ENCODE data around the gene LZTFL1. TPM values are rescaled to one million over a fixed set of nuclear protein-coding genes. Genes with fewer than 3 reads are reported as not detected.
A peak's percentile ranks its signal among the peaks of the same experiment; 100 is the strongest.

The LZTFL1 gene, protein sequence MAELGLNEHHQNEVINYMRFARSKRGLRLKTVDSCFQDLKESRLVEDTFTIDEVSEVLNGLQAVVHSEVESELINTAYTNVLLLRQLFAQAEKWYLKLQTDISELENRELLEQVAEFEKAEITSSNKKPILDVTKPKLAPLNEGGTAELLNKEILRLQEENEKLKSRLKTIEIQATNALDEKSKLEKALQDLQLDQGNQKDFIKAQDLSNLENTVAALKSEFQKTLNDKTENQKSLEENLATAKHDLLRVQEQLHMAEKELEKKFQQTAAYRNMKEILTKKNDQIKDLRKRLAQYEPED
- 26.5 and 32.3 TPM in 2 replicates for total RNA-seq (2014; rRNA removed; shearing (Covaris generic))
- polyA plus RNA-seq (2015; cell fraction: cytosol; rRNA removed): 16.4 and 19.7 TPM in 2 replicates
- 22.6 and 30.6 TPM in 2 replicates for polyA plus RNA-seq (2015; cell fraction: nucleus; rRNA removed)

DNA sequence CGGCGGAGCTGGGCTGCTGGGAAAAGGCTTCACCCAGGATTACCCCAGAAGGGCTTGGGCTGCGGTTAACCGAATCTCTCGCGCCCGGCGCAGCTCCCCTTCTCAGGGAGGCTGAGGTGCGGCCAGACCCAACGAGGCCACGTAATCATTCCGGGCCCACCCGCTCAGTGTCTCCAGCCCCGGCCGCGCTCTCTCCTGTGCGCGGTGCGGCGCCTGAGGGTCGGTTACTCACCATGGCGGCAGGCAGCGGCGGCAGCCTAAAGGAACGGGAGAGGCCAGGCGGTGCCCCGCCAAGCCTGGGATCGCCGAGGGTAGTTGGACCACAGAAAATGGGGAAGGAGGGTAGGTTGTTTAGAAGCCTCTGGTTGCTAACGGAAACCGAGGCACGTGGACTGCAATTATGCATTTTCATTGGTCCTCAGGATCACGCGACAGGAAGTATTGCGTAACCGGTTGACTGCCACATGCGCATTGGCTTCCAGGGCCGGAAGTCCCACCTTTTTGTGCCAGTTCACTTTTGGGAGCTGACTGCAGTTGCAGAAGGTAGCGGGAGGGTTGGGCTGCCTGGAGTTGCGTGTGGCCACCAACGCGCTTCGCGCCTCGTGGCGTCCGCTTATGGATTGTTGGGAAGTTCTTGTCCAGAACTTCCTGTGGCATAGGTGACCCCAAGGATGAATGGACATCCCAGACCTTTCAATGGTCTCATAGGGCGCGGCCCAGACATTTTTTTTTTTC is at the start of gene LZTFL1:
TSS of gene LZTFL1 (minus strand) at position 363 of the 735 bp plus-strand sequence. CDS start at position 235, 128 bp downstream.
- in situ Hi-C loops (cut with HindIII; ENCODE audit: low pct_unique_long_range_greater_than_20kb, low sequenced_read_pairs): no loop called here
- DNase-seq (ENCODE audit: low read depth, low spot score): peak; percentile 98

GRCh38 chr3:45890405-45890804 is 48.5 kb upstream of the LZTFL1 start:
- peak; percentile 13 for DNase-seq (ENCODE audit: low read depth, low spot score)
- in situ Hi-C loops (cut with HindIII; ENCODE audit: low pct_unique_long_range_greater_than_20kb, low sequenced_read_pairs): no loop called here

DNA sequence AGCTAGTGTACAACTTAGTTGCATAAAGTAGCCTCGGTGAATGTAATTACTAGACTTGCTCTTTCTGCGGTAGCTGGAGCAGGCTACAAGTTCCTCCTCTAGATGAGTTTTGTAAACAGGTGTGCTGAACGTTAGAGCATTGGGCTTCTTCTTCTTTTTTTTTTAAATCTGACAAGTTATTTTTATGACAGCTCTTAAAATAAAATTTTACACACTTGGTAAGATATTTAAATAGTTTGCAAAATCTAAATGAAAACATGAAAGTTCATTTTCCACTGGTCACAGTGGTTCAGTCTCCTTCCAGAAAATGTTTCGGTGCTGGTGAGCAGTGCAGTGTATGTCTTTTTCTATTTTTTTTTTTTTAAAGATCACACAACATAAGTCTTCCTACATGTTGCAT is 47.4 kb upstream of the LZTFL1 start:
- no peak for DNase-seq (ENCODE audit: low read depth, low spot score)
- in situ Hi-C loops (cut with HindIII; ENCODE audit: low pct_unique_long_range_greater_than_20kb, low sequenced_read_pairs): no loop called here

DNA sequence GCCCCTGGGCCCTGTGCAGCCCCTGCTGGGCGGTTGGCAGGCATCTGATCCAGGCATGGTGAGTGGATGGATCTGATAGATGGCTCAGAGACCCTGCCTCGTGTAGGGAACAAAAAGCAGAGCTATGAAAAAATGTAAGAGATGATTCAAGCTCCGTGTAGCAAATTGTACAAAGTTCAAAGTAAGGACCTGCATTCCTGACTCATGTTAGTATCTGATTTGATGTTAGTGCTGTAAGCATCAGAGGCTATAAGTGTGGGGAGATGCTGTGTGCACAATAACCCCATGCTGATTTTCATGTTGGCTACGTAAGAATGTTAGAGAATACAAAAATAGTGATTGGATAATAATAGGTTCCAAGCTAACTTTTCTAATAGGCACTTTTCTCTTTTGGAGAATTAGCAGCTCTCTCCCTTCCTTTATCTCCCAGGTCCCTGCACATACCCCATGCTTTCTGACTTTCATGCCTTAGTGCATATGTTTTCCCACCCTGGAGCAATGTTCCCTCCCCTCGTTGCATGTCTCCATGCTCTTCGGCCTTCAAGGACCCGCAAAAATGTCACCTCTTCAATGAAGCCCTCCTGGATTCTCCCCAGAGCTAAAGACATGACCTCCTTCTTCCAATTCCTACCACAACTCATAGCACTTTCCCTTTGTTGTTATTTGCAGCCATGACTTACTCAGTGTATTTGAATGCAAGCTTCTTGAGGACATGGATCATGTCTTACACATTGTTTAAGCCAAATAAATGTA is 46.0 kb upstream of the LZTFL1 start:
- in situ Hi-C loops (cut with HindIII; ENCODE audit: low pct_unique_long_range_greater_than_20kb, low sequenced_read_pairs): no loop called here
- no peak for DNase-seq (ENCODE audit: low read depth, low spot score)

DNA sequence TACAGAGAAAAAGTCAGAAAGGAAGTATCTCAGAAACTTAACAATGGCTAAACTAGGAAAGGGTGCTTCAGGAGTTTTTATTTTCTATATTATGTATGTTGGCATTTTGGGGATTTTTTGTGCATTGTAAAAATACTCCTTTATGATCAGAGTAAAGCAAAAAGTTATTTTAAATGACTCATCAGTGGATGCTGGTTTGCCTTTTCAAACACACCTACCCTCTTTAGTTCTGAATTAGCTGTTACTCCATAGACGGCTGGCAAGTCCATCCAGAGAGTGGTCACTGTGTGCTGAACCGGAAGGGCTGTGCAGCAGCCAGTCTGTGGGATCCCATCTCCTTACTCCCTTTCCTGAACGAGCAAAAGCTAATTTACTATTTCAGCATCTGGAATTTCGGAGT is 45.4 kb upstream of the LZTFL1 start:
- no peak for DNase-seq (ENCODE audit: low read depth, low spot score)
- in situ Hi-C loops (cut with HindIII; ENCODE audit: low pct_unique_long_range_greater_than_20kb, low sequenced_read_pairs): no loop called here

DNA sequence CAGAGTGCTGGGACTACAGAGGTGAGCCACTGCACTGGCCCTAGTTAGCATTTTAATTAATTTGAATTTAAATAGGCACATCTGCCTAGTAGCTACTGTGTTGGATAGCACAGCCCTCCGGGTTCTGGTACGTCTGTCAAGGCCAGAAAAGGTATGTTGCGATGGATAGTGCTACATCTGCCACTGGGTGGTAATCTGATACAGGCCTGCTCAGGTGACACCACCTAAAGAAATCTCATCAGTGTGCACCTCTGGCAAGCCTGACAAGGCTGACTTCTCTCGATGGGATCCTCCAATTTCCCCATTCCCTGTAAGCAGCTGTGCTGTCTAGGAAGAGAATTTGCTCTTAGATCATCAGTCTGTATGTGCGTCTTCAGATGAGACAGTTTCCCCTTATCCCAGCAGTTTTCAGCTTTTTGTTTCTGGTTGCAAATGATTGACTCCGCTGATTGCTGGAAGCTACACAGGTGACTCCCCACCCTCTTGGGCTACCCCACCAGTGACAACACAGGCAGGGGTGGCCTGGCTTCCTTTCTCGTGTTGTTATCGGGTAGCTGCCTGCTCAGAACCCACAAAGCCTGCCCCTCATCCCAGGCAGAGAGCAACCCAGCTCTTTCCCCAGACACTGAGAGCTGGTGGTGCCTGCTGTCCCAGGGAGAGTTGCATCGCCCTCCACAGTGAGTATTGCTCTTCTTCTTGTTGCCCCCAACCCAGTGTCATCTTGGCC is 44.2 kb upstream of the LZTFL1 start, which contains the start of gene CCR9:
TSS of gene CCR9 (plus strand) at position 565 of the 727 bp plus-strand sequence. CDS start 8,391 bp downstream, outside the sequence.
- no peak for DNase-seq (ENCODE audit: low read depth, low spot score)
- in situ Hi-C loops (cut with HindIII; ENCODE audit: low pct_unique_long_range_greater_than_20kb, low sequenced_read_pairs): no loop called here

- in situ Hi-C loops (cut with HindIII; ENCODE audit: low pct_unique_long_range_greater_than_20kb, low sequenced_read_pairs): no loop called here
- DNase-seq (ENCODE audit: low read depth, low spot score): no peak
Measured at GRCh38 chr3:45884368-45885201, 42.7 kb upstream of the LZTFL1 start.

GRCh38 chr3:45881078-45882022 is 39.4 kb upstream of the LZTFL1 start:
- in situ Hi-C loops (cut with HindIII; ENCODE audit: low pct_unique_long_range_greater_than_20kb, low sequenced_read_pairs): no loop called here
- no peak for DNase-seq (ENCODE audit: low read depth, low spot score)

DNA sequence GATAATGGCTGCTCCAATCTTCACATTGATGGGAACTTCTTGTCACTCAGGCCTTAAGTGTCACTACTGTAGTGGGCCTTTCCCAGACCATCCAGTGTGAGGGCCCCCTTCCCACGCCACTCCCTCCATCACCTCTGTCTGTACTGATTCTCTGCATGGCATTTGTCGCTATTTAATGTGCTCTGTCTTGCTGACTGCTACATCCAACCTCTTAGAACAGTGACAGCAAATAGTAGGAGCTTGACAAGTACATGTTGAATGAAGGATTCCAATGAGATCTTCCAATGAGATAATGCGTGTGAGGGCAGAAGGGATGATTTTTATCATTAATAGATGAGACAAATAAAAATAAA is 38.8 kb upstream of the LZTFL1 start:
- no peak for DNase-seq (ENCODE audit: low read depth, low spot score)
- in situ Hi-C loops (cut with HindIII; ENCODE audit: low pct_unique_long_range_greater_than_20kb, low sequenced_read_pairs): no loop called here

- in situ Hi-C loops (cut with HindIII; ENCODE audit: low pct_unique_long_range_greater_than_20kb, low sequenced_read_pairs): no loop called here
- DNase-seq (ENCODE audit: low read depth, low spot score): no peak
Measured at GRCh38 chr3:45878124-45878523, 36.2 kb upstream of the LZTFL1 start.

- DNase-seq (ENCODE audit: low read depth, low spot score): no peak
Measured at GRCh38 chr3:45874677-45875346, 32.9 kb upstream of the LZTFL1 start.

GRCh38 chr3:45873638-45874037 is 31.7 kb upstream of the LZTFL1 start:
- in situ Hi-C loops (cut with HindIII; ENCODE audit: low pct_unique_long_range_greater_than_20kb, low sequenced_read_pairs): no loop called here

More at GRCh38 chr3:45874677-45875346, 32.9 kb upstream of the LZTFL1 start:
- in situ Hi-C loops (cut with HindIII; ENCODE audit: low pct_unique_long_range_greater_than_20kb, low sequenced_read_pairs): no loop called here

GRCh38 chr3:45873036-45873435 is 31.1 kb upstream of the LZTFL1 start:
- in situ Hi-C loops (cut with HindIII; ENCODE audit: low pct_unique_long_range_greater_than_20kb, low sequenced_read_pairs): no loop called here
- DNase-seq (ENCODE audit: low read depth, low spot score): no peak

More at GRCh38 chr3:45873638-45874037, 31.7 kb upstream of the LZTFL1 start:
- no peak for DNase-seq (ENCODE audit: low read depth, low spot score)

DNA sequence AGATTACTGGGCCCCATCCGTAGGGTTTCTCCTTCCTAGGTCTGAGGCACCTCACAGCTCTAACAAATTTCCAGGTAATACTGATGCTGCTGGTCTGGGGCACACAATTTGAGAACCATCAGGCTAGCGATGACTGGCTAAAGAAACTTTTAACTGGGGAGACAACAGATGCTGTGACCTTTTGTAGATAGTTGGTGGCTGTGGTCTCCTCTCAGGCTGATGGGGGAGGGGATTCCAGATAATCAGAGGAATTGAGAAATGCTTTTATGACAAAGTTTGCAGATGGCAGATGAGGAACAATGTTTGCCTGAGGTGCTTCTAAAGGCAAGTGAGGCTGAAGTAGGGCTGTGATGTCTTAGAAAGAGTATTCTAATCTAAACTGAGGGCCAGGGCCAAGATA is 30.6 kb upstream of the LZTFL1 start:
- in situ Hi-C loops (cut with HindIII; ENCODE audit: low pct_unique_long_range_greater_than_20kb, low sequenced_read_pairs): no loop called here
- no peak for DNase-seq (ENCODE audit: low read depth, low spot score)

DNA sequence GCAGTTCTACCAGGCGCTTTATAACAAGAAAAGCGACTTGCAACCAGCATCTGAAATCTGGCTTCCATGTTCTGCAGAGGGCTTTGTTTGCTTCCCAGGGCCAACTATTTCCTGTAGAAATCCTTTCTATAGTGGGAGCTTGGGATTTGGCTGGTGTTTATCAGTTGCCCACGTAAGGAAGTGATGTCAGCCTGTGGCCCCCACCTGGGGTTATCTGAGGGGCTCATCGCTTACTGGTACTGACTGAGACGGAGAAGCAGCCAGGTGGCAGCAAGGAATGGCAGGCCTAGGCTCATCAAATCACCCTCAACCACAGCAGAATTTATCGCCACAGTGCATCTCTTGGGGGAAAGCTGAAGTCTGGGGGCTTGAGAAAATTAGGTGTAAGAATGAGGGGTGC is 29.9 kb upstream of the LZTFL1 start:
- DNase-seq (ENCODE audit: low read depth, low spot score): no peak
- in situ Hi-C loops (cut with HindIII; ENCODE audit: low pct_unique_long_range_greater_than_20kb, low sequenced_read_pairs): no loop called here

Measured in SK-MEL-5 (cell line).